Gastroesophageal sphincter (tissue), 3 donors: ENCODE data around the gene PLA2G5.
"Not testable (repeated sequence)": the region's sequence is repeated elsewhere in the genome, so short reads cannot be mapped to it uniquely, and the experiment has no call there.

ENCODE experiments used
- POLR2A ChIP-seq, 2 donors: fragments of 450-650 bp; IDR thresholded peaks; one replicate each; pipeline ENCODE4 v1.6.1; 2017; ENCODE audit warnings: antibody characterized with exemption in 2 of 2, mild to moderate bottlenecking in 2 of 2, moderate library complexity in 1 of 2
- TF ChIP-seq, protein P1 (sequence below), 4 experiments: fragments of 200-600 bp in 2 of 4; fragments of 450-650 bp in 2 of 4; sonication (generic) in 1 of 4; IDR thresholded peaks; one replicate each; pipeline ENCODE4 v1.5.1; 2017 to 2019; ENCODE audit warnings: antibody characterized with exemption in 4 of 4, mild to moderate bottlenecking in 2 of 4, moderate library complexity in 2 of 4

DNA sequence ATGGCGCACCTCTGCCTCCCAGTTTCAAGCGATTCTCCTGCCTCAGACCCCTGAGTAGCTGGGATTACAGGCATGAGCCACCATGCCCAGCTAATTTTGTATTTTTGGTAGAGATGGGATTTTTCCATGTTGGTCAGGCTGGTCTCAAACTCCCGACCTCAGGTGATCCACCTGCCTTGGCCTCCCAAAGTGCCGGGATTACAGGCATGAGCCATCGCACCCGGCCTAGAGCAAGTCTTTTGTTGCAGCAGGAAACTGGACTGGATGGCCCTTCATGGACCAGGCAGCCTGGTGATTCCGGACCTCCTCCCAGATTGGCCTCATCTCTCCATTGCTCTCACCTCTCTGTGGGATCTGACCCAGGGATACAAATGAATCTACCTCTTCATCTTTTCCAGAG lies 9.2 kb upstream of the PLA2G5 start:
- TF ChIP-seq, protein P1, sequence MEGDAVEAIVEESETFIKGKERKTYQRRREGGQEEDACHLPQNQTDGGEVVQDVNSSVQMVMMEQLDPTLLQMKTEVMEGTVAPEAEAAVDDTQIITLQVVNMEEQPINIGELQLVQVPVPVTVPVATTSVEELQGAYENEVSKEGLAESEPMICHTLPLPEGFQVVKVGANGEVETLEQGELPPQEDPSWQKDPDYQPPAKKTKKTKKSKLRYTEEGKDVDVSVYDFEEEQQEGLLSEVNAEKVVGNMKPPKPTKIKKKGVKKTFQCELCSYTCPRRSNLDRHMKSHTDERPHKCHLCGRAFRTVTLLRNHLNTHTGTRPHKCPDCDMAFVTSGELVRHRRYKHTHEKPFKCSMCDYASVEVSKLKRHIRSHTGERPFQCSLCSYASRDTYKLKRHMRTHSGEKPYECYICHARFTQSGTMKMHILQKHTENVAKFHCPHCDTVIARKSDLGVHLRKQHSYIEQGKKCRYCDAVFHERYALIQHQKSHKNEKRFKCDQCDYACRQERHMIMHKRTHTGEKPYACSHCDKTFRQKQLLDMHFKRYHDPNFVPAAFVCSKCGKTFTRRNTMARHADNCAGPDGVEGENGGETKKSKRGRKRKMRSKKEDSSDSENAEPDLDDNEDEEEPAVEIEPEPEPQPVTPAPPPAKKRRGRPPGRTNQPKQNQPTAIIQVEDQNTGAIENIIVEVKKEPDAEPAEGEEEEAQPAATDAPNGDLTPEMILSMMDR (IDR thresholded peaks at IDR 0.05): not testable (repeated sequence)
- TF ChIP-seq POLR2A (IDR thresholded peaks at IDR 0.05): not testable (repeated sequence)
